ENCODE results near the gene TMIGD1.
A peak's percentile ranks its signal among the peaks of the same experiment; 100 is the strongest.

TMIGD1 gene

GRCh38 chr17:30332057-30332542 is 1.8 kb downstream of the TMIGD1 start:
- DNase-seq = peak; percentile 64
- Mint-ChIP-seq H3K27ac (peak overlapping the region; percentile 85), H3K27me3 (peaks cover 7% of the 10 kb centered on the region), H3K9me3 (no peaks in the 10 kb centered on the region), H3K36me3 (no peaks in the 10 kb centered on the region), H3K4me3 (peak overlapping the region; percentile 38), H3K4me1 (peaks cover 47% of the 10 kb centered on the region)
- CTCF ChIA-PET = interaction anchor here (0.6 to 1.0 kb wide), 3 partner anchors 25 to 334 kb away, joined by 3 read pairs; no protein-coding TSS in a partner anchor

- Mint-ChIP-seq H3K4me1 (peaks cover 38% of the 10 kb centered on the region), H3K27me3 (peaks cover 7% of the 10 kb centered on the region), H3K9me3 (no peaks in the 10 kb centered on the region), H3K4me3 (no peak overlapping the region), H3K36me3 (no peaks in the 10 kb centered on the region), H3K27ac (no peak overlapping the region)
- no peak for DNase-seq
- CTCF ChIA-PET = interaction anchor here (0.6 to 2.4 kb wide), 5 partner anchors 8 to 202 kb away, joined by 3 to 11 read pairs (median 4); no protein-coding TSS in a partner anchor
These were observed 7.0 kb downstream of the TMIGD1 start for GRCh38 chr17:30326809-30327208.

GRCh38 chr17:30324723-30325122 is 9.1 kb downstream of the TMIGD1 start:
- CTCF ChIA-PET = interaction anchor here (1.6 kb wide), 1 partner anchor 10 kb away, joined by 3 read pairs; no protein-coding TSS in a partner anchor
- no peaks in the 10 kb centered on the region for H3K36me3 Mint-ChIP-seq
- peaks cover 20% of the 10 kb centered on the region for H3K4me1 Mint-ChIP-seq
- DNase-seq = no peak
- no peak overlapping the region for H3K27ac Mint-ChIP-seq
- no peak overlapping the region for H3K4me3 Mint-ChIP-seq
- no peaks in the 10 kb centered on the region for H3K9me3 Mint-ChIP-seq
- H3K27me3 Mint-ChIP-seq = peaks cover 7% of the 10 kb centered on the region

- H3K36me3 Mint-ChIP-seq = no peaks in the 10 kb centered on the region
- DNase-seq = peak; percentile 25
- CTCF ChIA-PET = interaction anchor here (1.6 to 1.8 kb wide), 2 partner anchors 11 to 219 kb away, joined by 3 to 6 read pairs; no protein-coding TSS in a partner anchor
- peaks cover 16% of the 10 kb centered on the region for H3K4me1 Mint-ChIP-seq
- H3K4me3 Mint-ChIP-seq = no peak overlapping the region
- peaks cover 3% of the 10 kb centered on the region for H3K27me3 Mint-ChIP-seq
- H3K27ac Mint-ChIP-seq = no peak overlapping the region
- no peaks in the 10 kb centered on the region for H3K9me3 Mint-ChIP-seq
These were observed 9.9 kb downstream of the TMIGD1 start for GRCh38 chr17:30323895-30324319.

GRCh38 chr17:30323262-30323894 is 10.5 kb downstream of the TMIGD1 start:
- no peaks in the 10 kb centered on the region for H3K27me3 Mint-ChIP-seq
- peaks cover 16% of the 10 kb centered on the region for H3K4me1 Mint-ChIP-seq
- no peak overlapping the region for H3K4me3 Mint-ChIP-seq
- no peak for DNase-seq
- CTCF ChIA-PET = interaction anchor here (1.6 to 1.8 kb wide), 2 partner anchors 12 to 219 kb away, joined by 3 to 6 read pairs; no protein-coding TSS in a partner anchor
- H3K9me3 Mint-ChIP-seq = no peaks in the 10 kb centered on the region
- no peaks in the 10 kb centered on the region for H3K36me3 Mint-ChIP-seq
- no peak overlapping the region for H3K27ac Mint-ChIP-seq

GRCh38 chr17:30321314-30321713 is 12.5 kb downstream of the TMIGD1 start:
- Mint-ChIP-seq H3K4me1 (peaks cover 16% of the 10 kb centered on the region), H3K4me3 (no peak overlapping the region), H3K27me3 (no peaks in the 10 kb centered on the region)

GRCh38 chr17:30318155-30318554 is 15.7 kb downstream of the TMIGD1 start:
- H3K27ac Mint-ChIP-seq = no peak overlapping the region
- CTCF ChIA-PET = no interaction called here
- peaks cover 7% of the 10 kb centered on the region for H3K27me3 Mint-ChIP-seq
- DNase-seq = no peak
- peaks cover 4% of the 10 kb centered on the region for H3K4me1 Mint-ChIP-seq
- no peaks in the 10 kb centered on the region for H3K9me3 Mint-ChIP-seq
- H3K4me3 Mint-ChIP-seq = no peak overlapping the region
- no peaks in the 10 kb centered on the region for H3K36me3 Mint-ChIP-seq

More at GRCh38 chr17:30321314-30321713, 12.5 kb downstream of the TMIGD1 start:
- DNase-seq = no peak
- Mint-ChIP-seq H3K36me3 (no peaks in the 10 kb centered on the region), H3K9me3 (no peaks in the 10 kb centered on the region), H3K27ac (no peak overlapping the region)
- CTCF ChIA-PET = no interaction called here

DNA sequence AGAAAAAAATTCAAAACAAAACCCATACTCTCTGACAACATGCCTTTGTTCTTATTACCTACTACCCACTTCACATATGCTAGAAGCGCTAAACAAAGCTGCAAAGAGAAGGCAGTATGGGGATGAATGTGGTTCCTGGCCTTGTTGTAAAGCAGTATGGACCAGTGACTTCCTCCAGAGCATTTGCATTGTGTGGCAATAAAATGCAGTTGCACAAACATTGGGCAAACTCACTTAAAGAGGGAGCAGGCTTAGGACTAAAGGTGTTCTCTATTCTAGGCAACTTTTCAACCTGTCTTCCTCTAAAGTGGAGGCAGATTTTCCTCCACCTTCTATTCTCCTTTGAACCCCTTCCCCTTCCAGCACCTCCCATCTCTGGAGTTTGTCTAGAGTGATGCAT is 17.1 kb downstream of the TMIGD1 start:
- Mint-ChIP-seq H3K4me1 (no peaks in the 10 kb centered on the region), H3K4me3 (no peak overlapping the region), H3K36me3 (no peaks in the 10 kb centered on the region), H3K9me3 (no peaks in the 10 kb centered on the region), H3K27ac (no peak overlapping the region), H3K27me3 (peaks cover 7% of the 10 kb centered on the region)
- DNase-seq = no peak
- CTCF ChIA-PET = no interaction called here

DNA sequence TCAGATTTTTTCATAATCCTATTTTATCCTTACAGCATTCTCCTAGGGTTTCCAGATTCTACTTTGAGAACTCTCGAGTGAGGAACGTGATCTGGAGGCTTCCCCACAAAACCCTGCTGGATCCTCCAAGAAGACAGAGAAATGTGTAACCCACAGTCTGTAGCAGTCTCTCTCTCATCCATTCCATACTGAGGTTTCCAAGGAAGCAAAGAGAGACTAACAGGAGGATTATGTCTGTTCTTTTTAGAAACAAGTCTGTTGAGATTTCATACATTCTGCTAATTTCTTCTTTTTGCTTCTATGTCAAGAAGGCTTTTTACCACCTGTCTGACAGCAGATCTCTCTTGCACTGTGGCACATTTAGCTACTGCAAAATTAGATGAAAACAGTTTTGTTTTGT is 18.8 kb downstream of the TMIGD1 start:
- H3K27me3 Mint-ChIP-seq = peaks cover 7% of the 10 kb centered on the region
- no peaks in the 10 kb centered on the region for H3K36me3 Mint-ChIP-seq
- no peaks in the 10 kb centered on the region for H3K9me3 Mint-ChIP-seq
- no peak overlapping the region for H3K27ac Mint-ChIP-seq
- CTCF ChIA-PET = no interaction called here
- no peaks in the 10 kb centered on the region for H3K4me1 Mint-ChIP-seq
- no peak overlapping the region for H3K4me3 Mint-ChIP-seq
- DNase-seq = no peak

- CTCF ChIA-PET = no interaction called here
- H3K4me1 Mint-ChIP-seq = no peaks in the 10 kb centered on the region
These were observed 19.4 kb downstream of the TMIGD1 start for GRCh38 chr17:30314474-30314873.

DNA sequence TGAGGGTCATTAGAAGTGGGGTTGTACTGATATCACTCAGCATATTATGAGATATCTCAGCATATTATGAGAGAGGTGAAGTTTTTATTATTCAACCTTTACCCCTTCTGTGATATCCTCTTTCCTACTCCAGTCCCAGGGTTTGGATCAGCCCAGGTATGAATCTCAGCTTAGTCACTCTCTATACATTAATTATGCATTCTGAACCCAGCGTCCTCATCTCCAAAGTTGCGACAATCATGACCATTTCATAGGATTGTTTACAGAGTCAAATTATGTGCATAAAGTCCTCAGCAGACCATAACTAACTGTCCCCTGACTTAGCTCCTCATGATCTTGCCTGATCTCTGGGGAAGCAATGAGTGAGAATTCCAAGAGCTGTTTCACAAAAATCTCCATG is 21.6 kb downstream of the TMIGD1 start:
- Mint-ChIP-seq H3K4me3 (no peak overlapping the region), H3K4me1 (no peaks in the 10 kb centered on the region), H3K27ac (no peak overlapping the region), H3K27me3 (peaks cover 7% of the 10 kb centered on the region), H3K9me3 (no peaks in the 10 kb centered on the region), H3K36me3 (no peaks in the 10 kb centered on the region)
- DNase-seq = no peak
- CTCF ChIA-PET = no interaction called here

More at GRCh38 chr17:30314474-30314873, 19.4 kb downstream of the TMIGD1 start:
- H3K4me3 Mint-ChIP-seq = no peak overlapping the region
- no peaks in the 10 kb centered on the region for H3K9me3 Mint-ChIP-seq
- no peaks in the 10 kb centered on the region for H3K36me3 Mint-ChIP-seq
- H3K27me3 Mint-ChIP-seq = peaks cover 7% of the 10 kb centered on the region
- no peak for DNase-seq
- no peak overlapping the region for H3K27ac Mint-ChIP-seq

- Mint-ChIP-seq H3K9me3 (no peaks in the 10 kb centered on the region), H3K4me1 (no peaks in the 10 kb centered on the region), H3K27me3 (peaks cover 13% of the 10 kb centered on the region), H3K4me3 (no peak overlapping the region), H3K36me3 (no peaks in the 10 kb centered on the region), H3K27ac (no peak overlapping the region)
- CTCF ChIA-PET = no interaction called here
- DNase-seq = no peak
These were observed 23.3 kb downstream of the TMIGD1 start for GRCh38 chr17:30310562-30310961.

- Mint-ChIP-seq H3K9me3 (no peaks in the 10 kb centered on the region), H3K4me3 (no peak overlapping the region), H3K36me3 (no peaks in the 10 kb centered on the region), H3K27me3 (peaks cover 12% of the 10 kb centered on the region), H3K27ac (no peak overlapping the region), H3K4me1 (no peaks in the 10 kb centered on the region)
- no peak for DNase-seq
- CTCF ChIA-PET = no interaction called here
These were observed 24.3 kb downstream of the TMIGD1 start for GRCh38 chr17:30309591-30309990.

- CTCF ChIA-PET = interaction anchor here (0.7 kb wide), 1 partner anchor 9 kb away, joined by 3 read pairs; no protein-coding TSS in a partner anchor
- H3K36me3 Mint-ChIP-seq = no peaks in the 10 kb centered on the region
- no peaks in the 10 kb centered on the region for H3K9me3 Mint-ChIP-seq
- no peak overlapping the region for H3K27ac Mint-ChIP-seq
- H3K4me1 Mint-ChIP-seq = no peaks in the 10 kb centered on the region
- no peak for DNase-seq
- H3K27me3 Mint-ChIP-seq = peaks cover 16% of the 10 kb centered on the region
- no peak overlapping the region for H3K4me3 Mint-ChIP-seq
These were observed 25.5 kb downstream of the TMIGD1 start for GRCh38 chr17:30308406-30308805.

DNA sequence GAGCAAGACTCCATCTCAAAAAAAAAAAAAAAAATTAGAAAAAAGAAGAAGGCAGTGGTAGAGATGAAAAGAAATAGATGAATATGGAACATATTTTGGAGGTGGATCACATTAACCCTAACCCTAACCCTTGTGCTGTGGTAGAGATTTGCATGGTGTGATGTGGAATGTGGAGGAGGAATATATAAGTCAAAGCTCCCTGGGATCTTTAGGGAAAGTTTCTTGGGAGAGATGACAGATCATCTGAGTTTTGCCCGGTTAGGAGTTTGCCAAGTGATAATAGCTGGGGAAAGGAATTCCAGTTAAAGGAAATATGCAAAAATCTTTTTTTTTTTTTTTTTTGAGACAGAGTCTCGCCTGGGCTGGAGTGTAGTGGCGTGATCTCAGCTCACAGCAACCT is 29.1 kb downstream of the TMIGD1 start:
- DNase-seq = no peak
- no peak overlapping the region for H3K4me3 Mint-ChIP-seq
- H3K27ac Mint-ChIP-seq = no peak overlapping the region
- H3K4me1 Mint-ChIP-seq = peaks cover 3% of the 10 kb centered on the region
- H3K36me3 Mint-ChIP-seq = no peaks in the 10 kb centered on the region
- H3K27me3 Mint-ChIP-seq = peaks cover 16% of the 10 kb centered on the region
- CTCF ChIA-PET = interaction anchor here (1.4 kb wide), 1 partner anchor 31 kb away, joined by 3 read pairs; no protein-coding TSS in a partner anchor
- H3K9me3 Mint-ChIP-seq = no peaks in the 10 kb centered on the region
